HG03432 (cell line): ENCODE results near the gene MYBPC1.
"Not testable (repeated sequence)": the region's sequence is repeated elsewhere in the genome, so short reads cannot be mapped to it uniquely, and the experiment has no call there.

ENCODE experiments used
- ATAC-seq: cut with Tn5 transposase; IDR thresholded peaks from one replicate; pipeline ENCODE4 v1.9.1; 2021; ENCODE audit warnings: mild to moderate bottlenecking, moderate library complexity; ENCODE audit not compliant: unreplicated experiment

MYBPC1 gene

GRCh38 chr12:101594700-101595099 lies at the start of gene MYBPC1:
Gene MYBPC1, plus strand, starts transcription at chr12:101594971. Its CDS starts 100 bp downstream, at chr12:101595071.
- ATAC-seq: no peak

GRCh38 chr12:101551362-101552114 lies 43.2 kb upstream of the MYBPC1 start:
- ATAC-seq: no peak

GRCh38 chr12:101552277-101552676 lies 42.5 kb upstream of the MYBPC1 start:
- ATAC-seq: no peak

GRCh38 chr12:101557094-101557493 lies 37.7 kb upstream of the MYBPC1 start:
- no peak for ATAC-seq

- ATAC-seq: not testable (repeated sequence)
Observed at GRCh38 chr12:101558726-101559125, 36.0 kb upstream of the MYBPC1 start.

GRCh38 chr12:101563212-101563611 lies 31.6 kb upstream of the MYBPC1 start:
- no peak for ATAC-seq

- ATAC-seq: no peak
Observed at GRCh38 chr12:101564912-101565311, 29.9 kb upstream of the MYBPC1 start.

GRCh38 chr12:101566318-101566717 lies 28.5 kb upstream of the MYBPC1 start:
- ATAC-seq: no peak

- ATAC-seq: no peak
Observed at GRCh38 chr12:101567918-101568317, 26.9 kb upstream of the MYBPC1 start.

GRCh38 chr12:101570047-101570446 lies 24.7 kb upstream of the MYBPC1 start:
- no peak for ATAC-seq

- ATAC-seq: no peak
Observed at GRCh38 chr12:101571105-101571504, 23.7 kb upstream of the MYBPC1 start.

- ATAC-seq: no peak
Observed at GRCh38 chr12:101573743-101574142, 21.0 kb upstream of the MYBPC1 start.

GRCh38 chr12:101578417-101578816 lies 16.4 kb upstream of the MYBPC1 start:
- no peak for ATAC-seq

- ATAC-seq: no peak
Observed at GRCh38 chr12:101581190-101581589, 13.6 kb upstream of the MYBPC1 start.

GRCh38 chr12:101582937-101583336 lies 11.8 kb upstream of the MYBPC1 start:
- ATAC-seq: no peak

GRCh38 chr12:101590383-101590782 lies 4.4 kb upstream of the MYBPC1 start:
- no peak for ATAC-seq

- no peak for ATAC-seq
Observed at GRCh38 chr12:101591781-101592180, 3.0 kb upstream of the MYBPC1 start.

GRCh38 chr12:101592448-101592847 lies 2.3 kb upstream of the MYBPC1 start:
- no peak for ATAC-seq

GRCh38 chr12:101592921-101593320 lies 1.9 kb upstream of the MYBPC1 start:
- ATAC-seq: no peak

- no peak for ATAC-seq
Observed at GRCh38 chr12:101596172-101596571, 1.4 kb downstream of the MYBPC1 start.

GRCh38 chr12:101597164-101597563 lies 2.4 kb downstream of the MYBPC1 start:
- no peak for ATAC-seq

- no peak for ATAC-seq
Observed at GRCh38 chr12:101598483-101598882, 3.7 kb downstream of the MYBPC1 start.

GRCh38 chr12:101599311-101599710 lies 4.5 kb downstream of the MYBPC1 start:
- no peak for ATAC-seq
